Stimulated activated memory B cell treated with anti-CD40 and anti-IgM and Interleukin-4, amounts not matched to agents 10 μg/mL and 1 μg/mL and 100 μg/mL, for 72 hours (primary cell): ENCODE results near the gene ADAT3.

Experiments used
- ATAC-seq: fragments of 150-1000 bp; cut with Tn5 transposase; 2 replicates; pipeline ENCODE4 v1.10.0; 2021
- H3K27ac Mint-ChIP-seq: one replicate; pipeline ENCODE4 v1.8.0; 2022; ENCODE audit warnings: mild to moderate bottlenecking, mixed read lengths
- H3K27me3 Mint-ChIP-seq: one replicate; pipeline ENCODE4 v1.8.0; 2022; ENCODE audit warnings: mixed read lengths
- H3K36me3 Mint-ChIP-seq: one replicate; pipeline ENCODE4 v1.8.0; 2022; ENCODE audit warnings: mixed read lengths
- H3K4me1 Mint-ChIP-seq: one replicate; pipeline ENCODE4 v1.8.0; 2022; ENCODE audit warnings: mixed read lengths
- H3K4me3 Mint-ChIP-seq: one replicate; pipeline ENCODE4 v1.8.0; 2022; ENCODE audit warnings: mild to moderate bottlenecking, moderate library complexity, mixed read lengths
- H3K9me3 Mint-ChIP-seq: one replicate; pipeline ENCODE4 v1.8.0; 2022; ENCODE audit warnings: mixed read lengths

ADAT3 gene

DNA sequence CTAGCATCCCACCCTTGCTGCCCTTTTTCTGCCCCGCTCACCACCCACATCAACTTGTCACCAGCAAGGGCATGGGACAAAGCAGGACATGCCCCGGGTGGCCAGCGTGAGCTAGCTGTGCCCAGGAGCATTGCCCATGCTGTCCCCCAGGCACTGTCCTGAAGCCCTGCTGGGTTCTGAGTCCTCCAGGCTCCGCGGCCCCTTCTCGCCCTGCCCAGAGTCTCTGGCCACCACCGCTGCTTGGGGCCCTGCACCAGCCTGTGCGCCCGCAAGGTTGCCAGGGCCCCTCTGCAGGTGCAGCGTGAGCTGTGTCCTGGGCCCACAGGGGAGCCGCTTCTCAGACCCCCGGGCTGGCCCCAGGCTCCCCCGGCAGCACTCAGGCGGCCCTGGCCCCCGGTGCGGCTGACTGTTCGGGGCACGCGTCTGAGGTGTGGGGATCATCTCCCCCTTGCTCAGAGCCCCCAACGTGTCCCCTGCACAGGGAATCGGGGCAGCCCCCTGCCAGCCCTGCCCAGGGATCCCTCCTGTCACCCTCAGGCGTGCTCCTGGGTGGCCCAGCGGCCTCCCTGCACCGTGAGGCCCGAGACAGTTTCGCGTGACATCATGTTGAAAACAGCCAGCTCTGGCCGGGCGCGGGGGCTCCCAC, 39.8 kb downstream of the ADAT3 start:
- peaks cover 57% of the 10 kb centered on the region for H3K4me1 Mint-ChIP-seq
- no peak for ATAC-seq
- peaks cover 7% of the 10 kb centered on the region for H3K36me3 Mint-ChIP-seq
- H3K4me3 Mint-ChIP-seq = no peak overlapping the region
- no peak overlapping the region for H3K27ac Mint-ChIP-seq
- H3K27me3 Mint-ChIP-seq = no peaks in the 10 kb centered on the region
- no peaks in the 10 kb centered on the region for H3K9me3 Mint-ChIP-seq

DNA sequence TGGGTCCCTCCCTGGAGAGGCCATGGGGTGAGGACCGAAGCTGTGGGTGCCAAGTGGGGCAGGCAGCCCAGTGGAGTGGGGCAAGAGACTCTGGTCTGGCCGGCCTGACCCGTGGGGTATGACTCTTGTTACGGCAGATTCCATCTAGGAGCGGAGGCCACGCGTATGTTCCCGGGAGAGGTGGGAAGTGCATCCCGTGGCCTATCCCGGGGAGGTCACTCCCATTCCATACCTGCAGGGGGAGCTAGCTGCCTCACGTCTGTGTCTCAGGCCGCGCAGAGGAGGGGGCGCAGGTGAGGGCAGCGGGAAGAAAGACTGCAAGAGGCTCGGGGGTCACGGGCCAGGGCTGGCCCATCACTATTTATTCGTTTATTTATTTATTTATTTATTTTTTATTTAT, 40.7 kb downstream of the ADAT3 start:
- Mint-ChIP-seq H3K9me3 (no peaks in the 10 kb centered on the region), H3K4me1 (peaks cover 54% of the 10 kb centered on the region), H3K27me3 (no peaks in the 10 kb centered on the region), H3K27ac (peak overlapping the region; percentile 39), H3K36me3 (peaks cover 7% of the 10 kb centered on the region), H3K4me3 (no peak overlapping the region)
- ATAC-seq = no peak

DNA sequence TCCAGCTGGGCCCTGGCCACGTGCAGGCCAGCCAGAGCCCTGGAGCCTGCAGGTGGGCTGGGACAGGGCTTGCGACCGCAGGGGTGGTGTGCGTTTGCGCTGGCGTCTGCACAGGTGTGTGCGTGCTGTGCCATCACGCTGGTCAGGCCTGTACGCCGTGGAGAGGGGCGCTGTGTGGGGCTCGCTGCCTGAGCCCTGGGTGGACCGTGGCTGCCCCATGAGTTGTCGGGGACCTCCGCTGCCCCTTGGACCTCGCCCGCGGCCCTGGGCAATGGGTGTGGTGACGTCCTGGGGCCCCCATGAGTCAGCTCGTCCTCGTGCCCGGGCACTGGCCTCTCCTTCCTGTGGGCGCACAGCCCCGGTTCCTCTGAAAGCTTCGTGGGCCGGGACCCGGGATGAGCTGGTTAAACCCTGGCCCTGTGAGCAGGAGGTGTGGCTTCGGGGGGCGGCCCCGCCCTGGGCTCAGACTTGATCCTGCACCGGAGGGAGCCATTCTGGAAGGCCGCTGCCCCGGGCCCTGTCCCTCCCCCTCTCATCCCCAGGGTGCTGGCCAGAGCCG, 42.5 kb downstream of the ADAT3 start:
- no peak for ATAC-seq
- no peaks in the 10 kb centered on the region for H3K27me3 Mint-ChIP-seq
- no peak overlapping the region for H3K27ac Mint-ChIP-seq
- peaks cover 7% of the 10 kb centered on the region for H3K36me3 Mint-ChIP-seq
- no peak overlapping the region for H3K4me3 Mint-ChIP-seq
- peaks cover 43% of the 10 kb centered on the region for H3K4me1 Mint-ChIP-seq
- H3K9me3 Mint-ChIP-seq = no peaks in the 10 kb centered on the region

DNA sequence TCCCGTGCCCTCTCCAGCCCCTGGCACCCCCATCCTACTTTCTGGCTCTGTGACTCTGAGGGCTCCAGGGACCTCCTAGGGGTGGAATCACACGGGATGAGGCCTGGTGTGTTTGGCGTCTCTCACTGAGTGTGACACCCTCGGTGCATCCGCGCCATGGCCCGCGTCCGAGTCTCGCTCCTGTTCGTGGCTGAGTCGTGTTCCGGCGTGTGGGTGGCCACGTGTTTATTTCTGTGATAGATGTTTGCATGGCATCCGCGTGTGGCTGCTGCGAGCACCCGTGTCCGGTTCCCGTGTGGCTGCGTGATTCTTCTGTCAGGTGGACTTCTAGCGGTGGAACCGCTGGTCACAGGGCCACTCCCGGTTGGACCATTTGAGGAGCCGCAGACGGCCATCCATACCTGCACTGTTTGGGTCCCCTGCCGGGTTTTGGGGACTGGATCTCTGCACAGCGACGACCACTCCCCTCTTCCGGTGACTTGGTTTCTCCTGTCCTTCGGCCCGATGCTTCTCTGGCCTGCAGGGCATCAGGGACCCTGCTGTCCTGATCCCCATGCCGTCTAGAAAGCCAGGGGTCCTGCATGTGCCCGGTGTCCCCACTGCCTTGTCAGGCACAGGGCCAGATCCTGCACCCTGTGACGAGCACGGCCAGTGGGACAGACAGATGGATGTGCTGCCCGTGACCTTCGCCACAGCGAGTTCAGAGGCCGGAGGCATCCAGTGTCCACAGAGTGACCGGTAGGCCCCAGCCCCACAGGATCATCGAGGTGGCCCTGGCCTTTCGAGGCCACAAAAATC, 44.3 kb downstream of the ADAT3 start:
- peaks cover 7% of the 10 kb centered on the region for H3K36me3 Mint-ChIP-seq
- ATAC-seq = no peak
- peak overlapping the region; percentile 21 for H3K27ac Mint-ChIP-seq
- H3K4me3 Mint-ChIP-seq = no peak overlapping the region
- peaks cover 26% of the 10 kb centered on the region for H3K4me1 Mint-ChIP-seq
- H3K9me3 Mint-ChIP-seq = no peaks in the 10 kb centered on the region
- no peaks in the 10 kb centered on the region for H3K27me3 Mint-ChIP-seq

DNA sequence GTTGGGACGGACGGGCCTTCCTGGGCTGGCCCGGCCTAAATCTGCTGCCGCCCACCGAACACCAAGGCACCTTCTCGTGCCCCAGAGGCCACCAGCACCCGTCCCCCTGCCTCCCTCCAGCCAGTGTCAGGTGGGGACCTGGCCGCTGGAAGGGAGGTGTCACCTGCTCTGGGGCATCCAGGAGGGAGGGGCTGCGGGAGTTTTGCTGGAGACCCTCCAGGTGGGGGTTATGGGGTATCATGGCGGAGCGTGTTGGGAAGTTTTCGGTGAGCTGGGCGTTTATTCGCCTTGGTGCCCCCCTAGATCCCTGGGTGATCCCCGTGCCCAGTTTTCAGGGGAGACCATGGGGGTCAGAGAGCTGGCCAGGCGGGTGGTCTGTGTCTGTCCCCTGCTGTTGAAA, 45.4 kb downstream of the ADAT3 start:
- no peaks in the 10 kb centered on the region for H3K27me3 Mint-ChIP-seq
- ATAC-seq = no peak
- no peaks in the 10 kb centered on the region for H3K9me3 Mint-ChIP-seq
- H3K27ac Mint-ChIP-seq = no peak overlapping the region
- no peak overlapping the region for H3K4me3 Mint-ChIP-seq
- peaks cover 19% of the 10 kb centered on the region for H3K4me1 Mint-ChIP-seq
- peaks cover 7% of the 10 kb centered on the region for H3K36me3 Mint-ChIP-seq

DNA sequence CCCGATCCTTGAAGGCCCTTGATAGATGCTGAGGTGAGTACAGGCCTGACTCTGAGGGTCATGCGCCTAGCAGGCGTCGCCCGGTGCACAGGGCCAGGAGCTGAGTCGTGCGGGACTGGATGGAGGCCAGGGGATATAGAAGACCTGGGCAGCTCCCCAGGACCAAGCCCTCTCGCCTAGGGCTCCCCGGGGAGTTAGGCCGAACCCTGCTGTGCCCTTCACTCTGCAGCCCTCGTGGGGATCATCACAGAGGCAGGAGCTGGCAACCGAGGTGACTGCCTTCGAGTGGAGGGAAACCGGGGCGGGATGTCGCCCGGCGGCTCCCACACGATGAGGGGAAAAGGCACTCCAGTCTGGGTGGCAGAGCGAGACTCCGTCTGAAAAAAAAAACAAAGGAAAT, 47.4 kb downstream of the ADAT3 start:
- Mint-ChIP-seq H3K9me3 (no peaks in the 10 kb centered on the region), H3K4me3 (no peak overlapping the region), H3K27ac (no peak overlapping the region), H3K27me3 (no peaks in the 10 kb centered on the region), H3K36me3 (peaks cover 7% of the 10 kb centered on the region), H3K4me1 (peaks cover 24% of the 10 kb centered on the region)
- ATAC-seq = no peak

DNA sequence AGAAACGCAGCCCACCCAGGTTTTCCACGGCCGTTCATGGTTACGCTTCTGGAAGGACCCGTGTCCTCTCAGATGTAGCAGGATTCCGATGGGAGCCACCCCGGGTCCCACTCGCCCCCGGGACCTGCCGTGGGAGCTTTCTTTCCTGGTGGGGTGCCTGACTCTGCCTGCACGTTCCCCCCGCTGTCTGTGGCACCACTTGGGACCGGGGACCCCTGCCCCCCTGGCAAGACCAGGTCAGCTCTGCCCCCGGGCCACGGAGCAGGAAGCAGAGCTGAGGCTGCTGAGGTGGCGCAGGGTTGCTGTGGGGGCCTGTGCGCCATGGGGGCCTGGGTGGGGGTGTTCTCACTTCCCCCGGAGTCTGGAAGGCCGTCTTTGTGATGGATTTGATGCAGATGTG, 47.8 kb downstream of the ADAT3 start:
- Mint-ChIP-seq H3K27ac (no peak overlapping the region), H3K36me3 (peaks cover 7% of the 10 kb centered on the region), H3K4me1 (peaks cover 24% of the 10 kb centered on the region), H3K4me3 (no peak overlapping the region), H3K9me3 (no peaks in the 10 kb centered on the region), H3K27me3 (no peaks in the 10 kb centered on the region)
- ATAC-seq = no peak

DNA sequence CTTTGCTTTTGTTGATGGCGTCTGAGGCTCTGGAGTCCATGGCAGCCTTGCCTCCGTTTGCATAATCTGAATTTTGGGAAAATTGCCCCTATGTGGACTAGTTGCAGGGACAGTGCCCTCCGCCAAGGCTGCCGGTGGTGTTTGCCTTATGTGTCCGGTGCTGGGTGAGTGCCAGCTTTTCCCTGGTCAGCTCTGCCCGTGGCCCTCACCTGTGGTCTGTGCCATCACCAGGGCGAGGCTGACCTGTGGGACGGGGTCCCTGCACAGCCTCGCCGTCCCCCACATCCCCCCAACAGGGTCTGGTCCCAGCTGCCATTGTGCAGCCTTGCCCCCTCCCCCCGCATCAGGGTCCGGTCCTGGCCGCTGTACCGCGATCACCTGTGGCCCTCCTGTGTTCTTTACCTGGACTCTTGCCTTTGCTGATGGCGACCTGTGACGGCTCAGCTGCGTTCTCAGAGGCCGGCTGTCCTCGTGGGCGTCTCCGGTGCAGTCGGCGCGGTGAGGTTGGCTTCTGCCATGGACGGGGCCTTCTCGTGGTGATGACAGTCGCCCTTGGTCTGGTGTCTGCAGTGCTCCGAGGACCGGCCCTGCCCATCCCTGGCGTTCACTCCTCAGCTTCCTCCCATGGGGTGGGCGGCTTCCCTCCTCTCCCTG, 48.4 kb downstream of the ADAT3 start:
- no peaks in the 10 kb centered on the region for H3K27me3 Mint-ChIP-seq
- no peak overlapping the region for H3K4me3 Mint-ChIP-seq
- H3K36me3 Mint-ChIP-seq = peaks cover 7% of the 10 kb centered on the region
- H3K27ac Mint-ChIP-seq = no peak overlapping the region
- peaks cover 22% of the 10 kb centered on the region for H3K4me1 Mint-ChIP-seq
- no peak for ATAC-seq
- H3K9me3 Mint-ChIP-seq = no peaks in the 10 kb centered on the region

DNA sequence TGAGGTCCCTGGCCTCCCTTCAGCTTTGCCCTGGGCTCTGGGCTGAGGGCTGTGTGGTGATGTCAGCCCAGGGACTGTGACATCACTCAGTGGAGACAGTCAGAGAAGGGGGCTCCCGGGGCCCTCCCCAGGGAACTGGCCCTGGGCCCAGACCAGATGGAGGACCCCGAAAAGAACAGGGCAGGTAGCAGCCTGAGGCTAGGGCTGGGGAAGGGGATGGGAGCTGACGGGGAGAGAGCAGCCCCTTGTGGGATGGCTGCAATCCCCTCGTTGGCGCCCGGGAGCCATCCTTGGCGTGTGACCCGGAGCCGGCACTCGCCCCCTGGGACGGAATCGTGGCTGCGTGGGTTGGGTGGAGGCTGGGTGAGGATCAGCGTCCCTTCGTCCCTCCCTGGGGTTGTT, 49.3 kb downstream of the ADAT3 start:
- Mint-ChIP-seq H3K27me3 (no peaks in the 10 kb centered on the region), H3K4me1 (peaks cover 13% of the 10 kb centered on the region), H3K27ac (no peak overlapping the region), H3K9me3 (no peaks in the 10 kb centered on the region), H3K4me3 (no peak overlapping the region), H3K36me3 (peaks cover 1% of the 10 kb centered on the region)
- no peak for ATAC-seq

DNA sequence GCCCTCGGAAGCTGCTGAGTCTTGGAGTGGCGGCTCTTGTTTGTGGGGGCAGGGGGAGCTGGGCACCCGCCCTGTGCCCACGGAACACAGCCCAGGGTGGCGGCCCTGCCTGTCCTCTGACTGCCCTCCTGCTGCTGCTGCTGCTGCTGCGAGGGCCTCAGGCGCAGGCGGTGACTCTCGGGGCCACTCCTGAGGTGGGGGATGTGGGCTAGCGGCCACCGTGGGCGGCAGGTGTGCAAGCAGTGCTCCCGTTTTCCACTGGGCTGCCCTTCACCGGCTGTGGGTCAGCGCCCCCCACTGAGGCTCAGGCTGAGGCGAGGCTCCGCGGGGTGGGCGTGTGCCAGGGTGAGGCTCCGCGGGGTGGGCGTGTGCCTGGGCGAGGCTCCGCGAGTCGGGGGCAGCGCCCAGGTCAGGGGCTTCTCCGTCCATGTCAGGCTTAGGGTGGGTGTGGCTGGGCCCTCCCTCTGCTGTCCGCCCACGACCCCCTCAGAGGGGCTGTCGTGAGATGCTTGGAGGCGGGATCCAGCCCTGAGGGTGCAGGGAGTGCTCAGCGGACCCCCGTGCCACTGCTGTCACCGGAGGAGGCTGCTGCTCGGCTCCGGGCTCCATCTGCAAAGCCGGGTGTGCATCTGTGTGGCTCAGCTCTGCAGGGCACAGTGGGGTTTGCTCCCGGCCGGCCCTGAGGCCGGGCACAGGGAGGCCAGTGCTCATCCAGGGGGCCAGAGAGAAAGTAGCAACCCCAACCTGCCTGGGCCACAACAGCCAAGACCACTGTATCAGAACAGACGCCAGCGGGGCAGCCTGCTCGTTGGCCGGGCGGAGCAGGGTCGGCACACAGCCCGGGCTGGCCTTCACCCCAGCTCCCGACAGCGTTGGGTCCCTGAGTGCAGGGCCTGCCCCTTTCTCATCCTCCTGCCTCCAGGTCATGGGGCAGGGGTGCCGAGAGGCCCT, 50.2 kb downstream of the ADAT3 start:
- H3K27me3 Mint-ChIP-seq = no peaks in the 10 kb centered on the region
- peaks cover 20% of the 10 kb centered on the region for H3K4me1 Mint-ChIP-seq
- H3K4me3 Mint-ChIP-seq = no peak overlapping the region
- no peaks in the 10 kb centered on the region for H3K9me3 Mint-ChIP-seq
- H3K27ac Mint-ChIP-seq = no peak overlapping the region
- H3K36me3 Mint-ChIP-seq = no peaks in the 10 kb centered on the region
- ATAC-seq = no peak

DNA sequence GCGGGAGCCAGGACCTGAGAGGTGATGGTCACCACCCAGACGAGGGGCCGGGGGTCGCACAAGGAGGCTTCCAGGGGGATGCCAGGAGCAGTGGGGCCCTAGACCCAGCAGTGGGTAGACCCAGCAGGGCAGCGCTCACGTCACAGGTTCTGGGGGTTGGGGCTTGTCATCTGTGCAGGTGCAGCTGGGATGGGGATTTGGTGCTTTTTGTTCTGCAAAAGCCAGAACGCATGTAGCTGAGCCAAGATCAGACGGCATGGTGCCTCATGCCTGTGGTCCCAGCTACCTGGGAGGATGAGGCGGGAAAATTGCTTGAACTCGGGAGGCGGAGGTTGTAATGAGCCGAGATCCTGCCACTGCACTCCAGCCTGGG, 50.9 kb downstream of the ADAT3 start:
- Mint-ChIP-seq H3K27me3 (no peaks in the 10 kb centered on the region), H3K36me3 (no peaks in the 10 kb centered on the region), H3K9me3 (no peaks in the 10 kb centered on the region), H3K27ac (no peak overlapping the region), H3K4me1 (peaks cover 27% of the 10 kb centered on the region), H3K4me3 (no peak overlapping the region)
- ATAC-seq = no peak

DNA sequence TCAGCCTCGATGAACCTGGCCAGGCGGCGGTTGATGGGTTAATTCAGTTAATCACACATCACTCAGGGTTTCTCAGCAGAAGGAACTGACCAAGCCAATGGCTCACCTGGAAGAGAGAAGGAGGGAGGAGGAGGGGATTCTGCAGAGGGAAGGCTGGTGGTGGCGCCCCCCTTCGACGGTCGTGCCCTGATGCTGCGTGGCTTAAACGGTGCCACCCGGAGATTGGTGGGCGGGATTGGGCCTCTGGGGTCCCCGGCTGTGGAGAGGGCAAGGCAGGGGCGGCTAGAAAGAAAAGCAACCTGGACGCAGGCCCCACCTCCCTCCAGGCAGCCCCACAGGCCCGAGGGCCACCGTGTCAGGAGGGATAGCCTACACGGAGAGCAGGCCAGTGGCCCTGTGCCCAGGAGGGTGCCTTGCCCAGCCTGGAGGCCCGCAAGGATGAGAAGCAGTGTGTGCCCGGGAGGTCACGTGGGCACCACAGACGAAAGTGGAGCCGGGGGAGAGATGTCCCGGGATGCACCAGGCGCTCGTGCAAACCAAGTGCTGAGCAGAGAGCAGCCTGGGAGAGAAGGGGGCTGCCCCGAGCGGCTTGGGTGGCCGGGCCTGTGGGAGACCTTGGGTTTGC, 51.8 kb downstream of the ADAT3 start:
- Mint-ChIP-seq H3K4me3 (no peak overlapping the region), H3K36me3 (no peaks in the 10 kb centered on the region), H3K27ac (no peak overlapping the region), H3K9me3 (no peaks in the 10 kb centered on the region), H3K4me1 (peaks cover 36% of the 10 kb centered on the region), H3K27me3 (no peaks in the 10 kb centered on the region)
- no peak for ATAC-seq

DNA sequence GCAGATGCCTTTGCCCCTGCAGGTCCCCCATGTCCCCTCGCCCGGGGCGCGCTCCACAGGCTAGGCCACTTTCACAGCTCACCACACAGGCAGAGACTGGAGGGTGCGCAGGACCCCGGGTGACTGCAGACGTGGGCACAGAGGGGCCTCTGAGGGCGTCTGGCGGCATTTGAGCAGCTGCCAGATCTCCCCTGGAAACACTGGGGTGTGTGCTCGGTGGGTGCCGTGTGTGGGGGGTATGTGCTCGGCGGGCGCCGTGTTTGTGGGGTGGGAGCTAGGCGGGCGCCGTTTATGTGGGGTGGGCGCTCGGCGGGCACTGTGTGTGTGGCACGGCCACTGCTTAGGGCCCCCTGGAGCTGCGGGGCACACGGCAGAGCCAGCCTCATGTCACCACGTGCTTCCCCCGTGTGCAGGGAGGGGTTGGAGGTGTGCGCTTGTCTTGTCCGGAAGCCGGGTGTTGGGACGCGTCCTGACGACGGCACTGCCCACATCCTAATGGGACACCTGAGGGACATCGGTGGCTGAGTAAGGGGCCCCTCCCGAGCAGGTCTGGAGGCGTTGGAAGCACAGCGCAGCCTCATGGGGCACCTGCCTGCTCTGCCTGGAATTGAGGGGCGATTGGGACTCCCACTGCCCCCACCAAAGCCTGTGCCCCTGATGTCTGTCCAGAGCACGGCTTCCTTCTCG, 52.5 kb downstream of the ADAT3 start:
- H3K27me3 Mint-ChIP-seq = no peaks in the 10 kb centered on the region
- H3K9me3 Mint-ChIP-seq = no peaks in the 10 kb centered on the region
- no peaks in the 10 kb centered on the region for H3K36me3 Mint-ChIP-seq
- ATAC-seq = no peak
- H3K4me1 Mint-ChIP-seq = peaks cover 37% of the 10 kb centered on the region
- no peak overlapping the region for H3K27ac Mint-ChIP-seq
- H3K4me3 Mint-ChIP-seq = no peak overlapping the region
